ENCODE results near the gene WDHD1.
"Not testable (repeated sequence)": the region's sequence is repeated elsewhere in the genome, so short reads cannot be mapped to it uniquely, and the experiment has no call there.

The WDHD1 gene

GRCh38 chr14:55045087-55045486 is 18.2 kb upstream of the WDHD1 start:
- H3K4me1 ChIP-seq (ENCODE audit: control insufficient read depth, insufficient read depth, low read length), result peaks cover 6% of the 10 kb centered on the region; the same call in 1 of the 2 replicates
- peaks cover 31% of the 10 kb centered on the region for H3K36me3 ChIP-seq (ENCODE audit: control insufficient read depth, insufficient read depth, low read length)
- no peaks in the 10 kb centered on the region for H3K9me3 ChIP-seq (ENCODE audit: control insufficient read depth, insufficient read depth, low read length)
- no peak overlapping the region for H3K27ac ChIP-seq (ENCODE audit: low read depth, low read length)
- no peak overlapping the region for H3K9ac ChIP-seq (ENCODE audit: low read depth, low read length)
- H3K27me3 ChIP-seq (ENCODE audit: control insufficient read depth, insufficient read depth, low read length), result peaks cover 16% of the 10 kb centered on the region; the same call in 1 of the 2 replicates
- H3K4me3 ChIP-seq (ENCODE audit: low read depth, low read length), result no peak overlapping the region

DNA sequence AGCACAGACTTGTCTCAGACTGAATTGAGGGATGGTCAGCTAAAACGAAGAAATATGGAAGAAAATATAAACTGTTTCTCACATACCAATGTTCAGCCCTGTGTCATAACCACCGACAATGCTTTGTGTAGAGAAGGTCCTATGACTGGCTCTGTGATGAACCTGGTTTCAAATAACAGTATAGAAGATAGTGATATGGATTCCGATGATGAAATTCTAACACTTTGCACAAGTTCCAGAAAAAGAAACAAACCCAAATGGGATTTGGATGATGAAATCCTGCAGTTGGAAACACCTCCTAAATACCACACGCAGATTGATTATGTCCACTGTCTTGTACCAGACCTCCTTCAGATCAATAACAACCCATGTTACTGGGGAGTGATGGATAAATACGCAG is 16.6 kb upstream of the WDHD1 start:
- Histone ChIP-seq H3K4me3 (ENCODE audit: low read depth, low read length) (no peak overlapping the region), H3K9ac (ENCODE audit: low read depth, low read length) (no peak overlapping the region), H3K36me3 (ENCODE audit: control insufficient read depth, insufficient read depth, low read length) (peaks cover 33% of the 10 kb centered on the region), H3K4me1 (ENCODE audit: control insufficient read depth, insufficient read depth, low read length) (peaks cover 6% of the 10 kb centered on the region; the same call in 1 of the 2 replicates), H3K9me3 (ENCODE audit: control insufficient read depth, insufficient read depth, low read length) (no peaks in the 10 kb centered on the region), H3K27ac (ENCODE audit: low read depth, low read length) (no peak overlapping the region), H3K27me3 (ENCODE audit: control insufficient read depth, insufficient read depth, low read length) (peaks cover 16% of the 10 kb centered on the region; the same call in 1 of the 2 replicates)

DNA sequence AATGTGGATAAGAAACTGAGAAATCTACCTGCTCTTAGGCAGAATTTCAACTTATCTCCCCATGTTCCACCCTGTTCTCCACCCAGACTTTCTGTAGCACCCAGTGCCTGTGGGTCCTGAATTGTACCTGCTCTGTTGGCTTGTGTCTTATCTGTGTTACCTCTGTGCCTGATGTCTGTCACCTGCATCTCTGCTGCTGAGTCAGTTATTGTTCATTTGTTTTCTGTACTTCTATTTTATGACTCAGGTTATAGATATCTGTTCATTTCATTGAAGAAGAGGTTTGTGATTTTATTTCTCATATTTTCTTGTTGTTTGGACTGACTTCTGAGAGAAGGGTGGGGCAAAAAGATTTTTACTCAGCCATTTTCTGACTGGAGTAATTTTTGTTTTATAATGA is 11.8 kb upstream of the WDHD1 start:
- Histone ChIP-seq H3K27ac (ENCODE audit: low read depth, low read length) (no peak overlapping the region), H3K4me3 (ENCODE audit: low read depth, low read length) (no peak overlapping the region), H3K4me1 (ENCODE audit: control insufficient read depth, insufficient read depth, low read length) (peaks cover 6% of the 10 kb centered on the region; the same call in 1 of the 2 replicates), H3K27me3 (ENCODE audit: control insufficient read depth, insufficient read depth, low read length) (peaks cover 14% of the 10 kb centered on the region; the same call in 1 of the 2 replicates), H3K9ac (ENCODE audit: low read depth, low read length) (no peak overlapping the region), H3K36me3 (ENCODE audit: control insufficient read depth, insufficient read depth, low read length) (peaks cover 46% of the 10 kb centered on the region), H3K9me3 (ENCODE audit: control insufficient read depth, insufficient read depth, low read length) (no peaks in the 10 kb centered on the region)

- peaks cover 45% of the 10 kb centered on the region for H3K36me3 ChIP-seq (ENCODE audit: control insufficient read depth, insufficient read depth, low read length)
- H3K27me3 ChIP-seq (ENCODE audit: control insufficient read depth, insufficient read depth, low read length); H3K9ac ChIP-seq (ENCODE audit: low read depth, low read length); H3K4me1 ChIP-seq (ENCODE audit: control insufficient read depth, insufficient read depth, low read length); H3K9me3 ChIP-seq (ENCODE audit: control insufficient read depth, insufficient read depth, low read length); H3K4me3 ChIP-seq (ENCODE audit: low read depth, low read length); H3K27ac ChIP-seq (ENCODE audit: low read depth, low read length): not testable (repeated sequence)
These were observed 11.1 kb upstream of the WDHD1 start for GRCh38 chr14:55037995-55038394.

DNA sequence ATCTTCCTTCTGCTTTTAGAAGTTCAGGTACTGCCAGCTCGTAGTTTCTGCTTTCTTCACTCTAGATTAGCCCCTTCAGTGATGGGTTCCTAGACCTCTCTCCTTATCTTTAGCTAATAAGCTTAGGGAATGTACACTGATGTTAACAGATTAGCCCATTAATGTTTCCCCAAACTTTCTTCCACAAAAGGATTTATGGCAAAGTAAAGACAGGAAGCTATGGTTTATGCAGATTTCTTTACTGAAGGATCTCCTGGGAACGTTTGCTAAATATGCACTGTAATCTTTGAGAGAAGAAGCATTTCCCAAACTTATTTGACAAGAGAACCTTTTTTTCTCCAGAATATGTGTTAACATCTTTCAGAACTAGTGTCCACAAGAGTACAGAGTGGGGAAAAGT is 4.3 kb upstream of the WDHD1 start:
- Histone ChIP-seq H3K4me1 (ENCODE audit: control insufficient read depth, insufficient read depth, low read length) (peaks cover 11% of the 10 kb centered on the region; the same call in 1 of the 2 replicates), H3K9ac (ENCODE audit: low read depth, low read length) (no peak overlapping the region), H3K27ac (ENCODE audit: low read depth, low read length) (no peak overlapping the region), H3K36me3 (ENCODE audit: control insufficient read depth, insufficient read depth, low read length) (peaks cover 39% of the 10 kb centered on the region), H3K9me3 (ENCODE audit: control insufficient read depth, insufficient read depth, low read length) (no peaks in the 10 kb centered on the region), H3K4me3 (ENCODE audit: low read depth, low read length) (no peak overlapping the region), H3K27me3 (ENCODE audit: control insufficient read depth, insufficient read depth, low read length) (no peaks in the 10 kb centered on the region)

DNA sequence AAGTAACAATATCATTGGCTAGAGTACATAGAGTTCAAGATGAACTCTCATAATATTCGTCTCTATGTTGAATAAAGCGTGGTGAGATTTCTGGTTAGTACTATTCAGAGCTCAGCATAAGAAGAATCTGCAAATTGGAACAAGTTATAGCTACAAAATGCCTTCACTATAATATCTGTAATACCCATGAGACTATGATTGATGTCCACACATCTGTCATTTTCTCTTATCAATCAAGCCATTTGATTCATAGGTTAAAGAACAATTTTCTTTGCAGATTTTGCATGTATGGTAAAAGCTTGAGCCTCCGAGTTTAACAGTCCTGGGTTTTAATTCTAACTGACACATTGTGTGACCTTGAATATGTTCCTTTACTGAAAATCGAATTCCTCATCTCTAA is 1.6 kb upstream of the WDHD1 start:
- peaks cover 27% of the 10 kb centered on the region for H3K4me1 ChIP-seq (ENCODE audit: control insufficient read depth, insufficient read depth, low read length)
- H3K36me3 ChIP-seq (ENCODE audit: control insufficient read depth, insufficient read depth, low read length), result peaks cover 26% of the 10 kb centered on the region
- H3K4me3 ChIP-seq (ENCODE audit: low read depth, low read length), result peak overlapping the region; percentile 84
- H3K27me3 ChIP-seq (ENCODE audit: control insufficient read depth, insufficient read depth, low read length), result no peaks in the 10 kb centered on the region
- no peak overlapping the region for H3K27ac ChIP-seq (ENCODE audit: low read depth, low read length)
- peak overlapping the region; percentile 83 for H3K9ac ChIP-seq (ENCODE audit: low read depth, low read length)
- H3K9me3 ChIP-seq (ENCODE audit: control insufficient read depth, insufficient read depth, low read length), result no peaks in the 10 kb centered on the region

DNA sequence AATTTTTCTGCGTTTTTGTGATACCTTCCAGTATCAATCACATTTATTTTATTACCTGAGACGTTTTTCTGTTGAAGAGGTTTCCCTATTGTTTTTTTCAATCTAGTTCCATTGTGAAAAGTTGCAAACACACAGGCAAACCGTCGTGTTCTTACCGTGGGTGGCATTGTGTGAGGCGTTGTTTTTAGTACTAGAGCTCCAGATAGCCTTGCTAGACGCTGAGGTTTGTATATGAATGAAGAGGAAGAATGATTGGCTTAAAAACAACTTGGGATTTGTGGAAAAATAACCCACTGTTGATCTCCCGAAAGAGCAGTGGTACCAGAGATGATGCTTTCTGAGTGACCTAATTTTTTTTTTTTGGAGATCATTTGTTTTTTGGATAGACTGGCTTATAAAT is 1.2 kb upstream of the WDHD1 start:
- peak overlapping the region; percentile 84 for H3K4me3 ChIP-seq (ENCODE audit: low read depth, low read length)
- no peaks in the 10 kb centered on the region for H3K27me3 ChIP-seq (ENCODE audit: control insufficient read depth, insufficient read depth, low read length)
- H3K27ac ChIP-seq (ENCODE audit: low read depth, low read length), result peak overlapping the region; percentile 93
- peaks cover 26% of the 10 kb centered on the region for H3K36me3 ChIP-seq (ENCODE audit: control insufficient read depth, insufficient read depth, low read length)
- no peaks in the 10 kb centered on the region for H3K9me3 ChIP-seq (ENCODE audit: control insufficient read depth, insufficient read depth, low read length)
- H3K4me1 ChIP-seq (ENCODE audit: control insufficient read depth, insufficient read depth, low read length), result peaks cover 31% of the 10 kb centered on the region
- H3K9ac ChIP-seq (ENCODE audit: low read depth, low read length), result peak overlapping the region; percentile 83

- H3K27me3 ChIP-seq (ENCODE audit: control insufficient read depth, insufficient read depth, low read length), result no peaks in the 10 kb centered on the region
- peak overlapping the region; percentile 84 for H3K4me3 ChIP-seq (ENCODE audit: low read depth, low read length)
- H3K9me3 ChIP-seq (ENCODE audit: control insufficient read depth, insufficient read depth, low read length), result no peaks in the 10 kb centered on the region
- peaks cover 26% of the 10 kb centered on the region for H3K36me3 ChIP-seq (ENCODE audit: control insufficient read depth, insufficient read depth, low read length)
- H3K27ac ChIP-seq (ENCODE audit: low read depth, low read length), result peak overlapping the region; percentile 93
- peak overlapping the region; percentile 83 for H3K9ac ChIP-seq (ENCODE audit: low read depth, low read length)
- H3K4me1 ChIP-seq (ENCODE audit: control insufficient read depth, insufficient read depth, low read length), result peaks cover 31% of the 10 kb centered on the region
These were observed 482 bp downstream of the WDHD1 start for GRCh38 chr14:55026441-55026792.

DNA sequence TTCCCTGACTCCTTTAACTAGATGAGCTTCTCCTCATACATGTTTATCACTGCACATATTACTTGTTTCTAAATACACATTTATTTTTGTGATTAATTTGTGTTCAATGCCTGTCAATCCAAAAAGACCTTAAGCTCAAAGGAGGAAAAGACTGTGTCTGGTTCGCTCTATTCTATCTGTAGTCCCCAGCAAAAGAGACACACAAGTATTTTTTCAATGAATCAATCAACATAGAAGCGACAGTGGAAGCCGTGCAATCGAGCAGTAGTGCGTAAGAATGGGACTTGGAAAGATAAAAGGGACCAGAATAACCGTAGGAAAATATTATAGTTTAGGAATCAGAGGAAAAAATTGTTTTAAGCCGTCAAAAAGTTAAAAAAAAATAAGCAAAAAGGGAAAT is 951 bp downstream of the WDHD1 start:
- H3K27ac ChIP-seq (ENCODE audit: low read depth, low read length), result peak overlapping the region; percentile 93
- peaks cover 29% of the 10 kb centered on the region for H3K36me3 ChIP-seq (ENCODE audit: control insufficient read depth, insufficient read depth, low read length)
- peaks cover 31% of the 10 kb centered on the region for H3K4me1 ChIP-seq (ENCODE audit: control insufficient read depth, insufficient read depth, low read length)
- H3K9me3 ChIP-seq (ENCODE audit: control insufficient read depth, insufficient read depth, low read length), result no peaks in the 10 kb centered on the region
- H3K27me3 ChIP-seq (ENCODE audit: control insufficient read depth, insufficient read depth, low read length), result no peaks in the 10 kb centered on the region
- peak overlapping the region; percentile 83 for H3K9ac ChIP-seq (ENCODE audit: low read depth, low read length)
- H3K4me3 ChIP-seq (ENCODE audit: low read depth, low read length), result peak overlapping the region; percentile 84

GRCh38 chr14:55024365-55024764 is 2.5 kb downstream of the WDHD1 start:
- Histone ChIP-seq H3K36me3 (ENCODE audit: control insufficient read depth, insufficient read depth, low read length) (peaks cover 45% of the 10 kb centered on the region), H3K4me1 (ENCODE audit: control insufficient read depth, insufficient read depth, low read length) (peaks cover 31% of the 10 kb centered on the region), H3K4me3 (ENCODE audit: low read depth, low read length) (peak overlapping the region; percentile 38), H3K9ac (ENCODE audit: low read depth, low read length) (peak overlapping the region; percentile 17; the same call in 1 of the 2 replicates), H3K27ac (ENCODE audit: low read depth, low read length) (peak overlapping the region; percentile 76)
- not testable (repeated sequence) for H3K9me3 ChIP-seq (ENCODE audit: control insufficient read depth, insufficient read depth, low read length); H3K27me3 ChIP-seq (ENCODE audit: control insufficient read depth, insufficient read depth, low read length)

DNA sequence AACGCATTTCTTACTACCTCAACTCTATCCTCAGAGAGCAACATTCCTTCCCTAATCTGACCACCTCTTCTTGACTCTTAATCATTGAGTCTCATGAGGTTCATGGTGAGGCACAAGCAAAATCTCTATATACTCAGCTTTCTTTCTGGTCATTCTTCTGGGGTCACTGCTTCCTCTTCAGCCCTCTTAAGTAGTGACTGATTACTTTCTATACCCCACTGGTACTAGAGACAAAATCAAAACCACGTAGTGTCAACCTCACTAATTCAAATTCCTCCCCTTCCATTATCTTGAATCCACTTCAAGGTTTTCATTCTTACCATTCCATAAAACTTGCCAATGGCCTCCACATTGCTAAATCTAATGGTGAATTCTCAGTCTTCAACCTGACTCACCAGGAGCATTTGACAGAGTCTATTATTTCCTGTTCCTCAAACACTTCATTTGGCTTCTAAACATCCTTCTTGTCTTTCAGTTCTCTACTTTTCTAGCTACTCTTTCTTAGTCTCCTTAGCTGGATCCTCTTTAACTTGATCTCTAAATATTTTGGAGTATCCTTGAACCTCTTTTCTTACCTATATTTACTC is 6.8 kb downstream of the WDHD1 start:
- no peak overlapping the region for H3K27ac ChIP-seq (ENCODE audit: low read depth, low read length)
- H3K27me3 ChIP-seq (ENCODE audit: control insufficient read depth, insufficient read depth, low read length), result no peaks in the 10 kb centered on the region
- H3K9ac ChIP-seq (ENCODE audit: low read depth, low read length), result no peak overlapping the region
- peaks cover 13% of the 10 kb centered on the region for H3K4me1 ChIP-seq (ENCODE audit: control insufficient read depth, insufficient read depth, low read length)
- H3K9me3 ChIP-seq (ENCODE audit: control insufficient read depth, insufficient read depth, low read length), result no peaks in the 10 kb centered on the region
- peaks cover 77% of the 10 kb centered on the region for H3K36me3 ChIP-seq (ENCODE audit: control insufficient read depth, insufficient read depth, low read length)
- H3K4me3 ChIP-seq (ENCODE audit: low read depth, low read length), result no peak overlapping the region

Measured in HUES48 (cell line).